ENCODE measurements around the gene CDC7.

The CDC7 gene

DNA sequence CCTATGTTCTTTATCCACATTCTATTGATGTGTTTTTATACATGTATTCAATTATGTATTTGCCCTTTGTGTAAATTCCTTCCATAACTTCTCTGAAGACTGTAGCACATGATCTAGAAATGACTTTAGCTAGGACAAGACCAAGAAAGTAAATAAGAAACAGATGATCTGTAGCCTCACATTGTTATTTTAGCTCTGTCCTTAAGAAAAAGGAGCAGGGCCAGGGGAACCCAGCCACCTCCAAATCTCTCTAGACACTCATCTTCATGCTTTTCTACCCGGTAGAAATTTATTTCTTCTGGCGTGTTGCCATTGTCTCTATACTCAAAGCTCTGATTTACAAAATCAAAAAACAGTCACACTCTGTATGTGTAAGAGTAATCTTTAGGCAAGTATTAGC lies 27.1 kb downstream of the CDC7 start:
- H4K20me1 ChIP-seq (ENCODE audit: insufficient read depth, low read length), result no peaks in the 10 kb centered on the region
- H3K9me3 ChIP-seq (ENCODE audit: insufficient read depth, low read length), result no peaks in the 10 kb centered on the region
- H3K4me3 ChIP-seq (ENCODE audit: low read length), result no peak overlapping the region
- no peak for TF ChIP-seq EZH2phosphoT487 (IDR thresholded peaks at IDR 0.05; ENCODE audit: low read depth)
- TF ChIP-seq, protein P1, sequence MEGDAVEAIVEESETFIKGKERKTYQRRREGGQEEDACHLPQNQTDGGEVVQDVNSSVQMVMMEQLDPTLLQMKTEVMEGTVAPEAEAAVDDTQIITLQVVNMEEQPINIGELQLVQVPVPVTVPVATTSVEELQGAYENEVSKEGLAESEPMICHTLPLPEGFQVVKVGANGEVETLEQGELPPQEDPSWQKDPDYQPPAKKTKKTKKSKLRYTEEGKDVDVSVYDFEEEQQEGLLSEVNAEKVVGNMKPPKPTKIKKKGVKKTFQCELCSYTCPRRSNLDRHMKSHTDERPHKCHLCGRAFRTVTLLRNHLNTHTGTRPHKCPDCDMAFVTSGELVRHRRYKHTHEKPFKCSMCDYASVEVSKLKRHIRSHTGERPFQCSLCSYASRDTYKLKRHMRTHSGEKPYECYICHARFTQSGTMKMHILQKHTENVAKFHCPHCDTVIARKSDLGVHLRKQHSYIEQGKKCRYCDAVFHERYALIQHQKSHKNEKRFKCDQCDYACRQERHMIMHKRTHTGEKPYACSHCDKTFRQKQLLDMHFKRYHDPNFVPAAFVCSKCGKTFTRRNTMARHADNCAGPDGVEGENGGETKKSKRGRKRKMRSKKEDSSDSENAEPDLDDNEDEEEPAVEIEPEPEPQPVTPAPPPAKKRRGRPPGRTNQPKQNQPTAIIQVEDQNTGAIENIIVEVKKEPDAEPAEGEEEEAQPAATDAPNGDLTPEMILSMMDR (IDR thresholded peaks at IDR 0.05; ENCODE audit: low read depth, low read length), result no peak
- no peak overlapping the region for H2AFZ ChIP-seq (ENCODE audit: low read depth, low read length)
- no peak overlapping the region for H3K4me2 ChIP-seq (ENCODE audit: low read length)
- no peaks in the 10 kb centered on the region for H3K79me2 ChIP-seq (ENCODE audit: low read length)
- H3K36me3 ChIP-seq (replicated peaks; ENCODE audit: low read depth, low read length), result peaks cover 3% of the 10 kb centered on the region
- H3K27me3 ChIP-seq (ENCODE audit: low read depth, low read length), result no peaks in the 10 kb centered on the region
- H3K4me1 ChIP-seq (ENCODE audit: low read length), result peaks cover 4% of the 10 kb centered on the region
- no peak overlapping the region for H3K27ac ChIP-seq (ENCODE audit: low read length)
- no peak overlapping the region for H3K9ac ChIP-seq (ENCODE audit: low read length)

DNA sequence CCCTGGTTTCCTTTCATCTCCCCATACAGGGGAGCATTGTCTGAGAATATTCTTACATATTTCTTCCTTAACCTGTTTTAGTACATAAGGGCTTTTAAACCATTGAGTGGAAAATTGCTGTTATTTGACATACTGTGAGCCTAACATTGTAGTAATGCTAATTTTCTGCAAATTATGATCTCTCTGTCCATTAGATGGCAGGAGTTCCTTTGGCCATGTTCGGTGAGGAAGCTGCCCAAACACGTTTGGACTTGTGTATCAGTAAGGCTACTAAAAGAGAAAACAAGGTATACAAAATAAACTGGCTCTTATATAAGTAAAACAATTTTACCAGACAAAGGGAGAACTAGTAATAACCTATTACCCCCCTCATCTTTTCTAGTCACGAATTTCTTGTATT lies 29.2 kb downstream of the CDC7 start:
- Histone ChIP-seq H3K36me3 (replicated peaks; ENCODE audit: low read depth, low read length) (no peaks in the 10 kb centered on the region), H3K9ac (ENCODE audit: low read length) (no peak overlapping the region), H3K4me1 (ENCODE audit: low read length) (no peaks in the 10 kb centered on the region), H4K20me1 (ENCODE audit: insufficient read depth, low read length) (no peaks in the 10 kb centered on the region), H2AFZ (ENCODE audit: low read depth, low read length) (no peak overlapping the region), H3K4me2 (ENCODE audit: low read length) (no peak overlapping the region), H3K79me2 (ENCODE audit: low read length) (no peaks in the 10 kb centered on the region), H3K4me3 (ENCODE audit: low read length) (no peak overlapping the region), H3K9me3 (ENCODE audit: insufficient read depth, low read length) (no peaks in the 10 kb centered on the region), H3K27ac (ENCODE audit: low read length) (no peak overlapping the region), H3K27me3 (ENCODE audit: low read depth, low read length) (no peaks in the 10 kb centered on the region)
- no peak for TF ChIP-seq EZH2phosphoT487 (IDR thresholded peaks at IDR 0.05; ENCODE audit: low read depth)
- TF ChIP-seq, protein P1 (IDR thresholded peaks at IDR 0.05; ENCODE audit: low read depth, low read length), result peak; percentile 48

DNA sequence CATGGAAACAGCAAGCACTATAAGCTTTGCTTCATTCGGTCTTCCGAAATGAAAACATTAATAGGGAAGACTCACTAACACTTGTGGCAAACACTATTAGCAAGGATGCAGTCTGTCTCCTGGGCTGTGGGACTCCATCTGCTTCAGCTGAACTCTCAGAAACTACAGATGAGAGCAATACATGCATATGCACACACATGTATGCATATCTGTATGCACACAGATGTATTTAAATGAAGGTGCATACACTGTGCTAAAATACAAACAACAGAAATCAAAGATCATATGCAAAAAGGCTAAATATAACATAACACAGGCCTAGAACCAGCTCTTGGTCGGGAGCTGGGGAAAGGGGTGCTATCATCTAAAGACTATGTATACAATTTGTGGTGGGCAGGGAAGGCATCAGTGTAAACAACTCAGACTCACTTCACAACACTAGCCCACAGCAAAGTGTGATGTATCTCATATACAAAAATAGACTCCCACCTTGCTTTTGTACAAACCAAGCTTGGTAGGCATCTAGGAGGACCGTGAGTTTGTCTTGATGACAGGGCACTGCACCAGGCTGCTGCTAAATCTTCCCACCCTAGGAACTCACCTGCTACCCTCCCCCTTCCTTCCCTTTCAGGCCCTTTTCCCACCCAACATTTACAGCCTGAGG lies 32.8 kb downstream of the CDC7 start:
- Histone ChIP-seq H3K79me2 (ENCODE audit: low read length) (no peaks in the 10 kb centered on the region), H3K4me3 (ENCODE audit: low read length) (no peak overlapping the region), H3K4me1 (ENCODE audit: low read length) (no peaks in the 10 kb centered on the region), H3K9me3 (ENCODE audit: insufficient read depth, low read length) (no peaks in the 10 kb centered on the region), H3K27ac (ENCODE audit: low read length) (no peak overlapping the region), H3K4me2 (ENCODE audit: low read length) (no peak overlapping the region), H3K36me3 (replicated peaks; ENCODE audit: low read depth, low read length) (no peaks in the 10 kb centered on the region), H3K27me3 (ENCODE audit: low read depth, low read length) (no peaks in the 10 kb centered on the region), H2AFZ (ENCODE audit: low read depth, low read length) (no peak overlapping the region), H4K20me1 (ENCODE audit: insufficient read depth, low read length) (no peaks in the 10 kb centered on the region), H3K9ac (ENCODE audit: low read length) (no peak overlapping the region)
- TF ChIP-seq EZH2phosphoT487 (IDR thresholded peaks at IDR 0.05; ENCODE audit: low read depth), result no peak
- TF ChIP-seq, protein P1 (IDR thresholded peaks at IDR 0.05; ENCODE audit: low read depth, low read length), result no peak

DNA sequence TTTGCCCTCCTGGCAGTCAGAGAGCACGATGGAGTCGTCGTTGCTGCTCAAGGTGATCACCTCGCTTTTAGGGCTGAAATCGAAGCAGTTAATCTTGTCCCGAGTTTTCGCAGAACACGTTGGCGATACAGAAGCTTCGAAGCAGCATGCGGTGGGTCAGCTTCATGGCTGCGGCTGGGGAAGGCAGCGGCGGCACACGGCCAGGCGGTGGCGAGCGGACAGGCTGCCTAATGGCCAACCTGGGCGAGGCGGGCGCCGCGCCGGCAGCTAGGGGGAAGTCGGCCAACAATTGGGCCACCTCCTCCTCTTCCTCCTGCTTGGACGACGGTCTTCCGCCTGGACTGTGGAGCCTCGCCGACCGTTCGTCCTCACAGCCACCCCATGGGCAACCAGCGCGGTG lies 34.8 kb downstream of the CDC7 start:
- Histone ChIP-seq H3K79me2 (ENCODE audit: low read length) (no peaks in the 10 kb centered on the region), H3K4me3 (ENCODE audit: low read length) (no peak overlapping the region), H2AFZ (ENCODE audit: low read depth, low read length) (no peak overlapping the region), H3K27ac (ENCODE audit: low read length) (no peak overlapping the region), H3K4me2 (ENCODE audit: low read length) (no peak overlapping the region), H4K20me1 (ENCODE audit: insufficient read depth, low read length) (no peaks in the 10 kb centered on the region), H3K9me3 (ENCODE audit: insufficient read depth, low read length) (no peaks in the 10 kb centered on the region), H3K4me1 (ENCODE audit: low read length) (no peaks in the 10 kb centered on the region), H3K27me3 (ENCODE audit: low read depth, low read length) (no peaks in the 10 kb centered on the region), H3K9ac (ENCODE audit: low read length) (no peak overlapping the region), H3K36me3 (replicated peaks; ENCODE audit: low read depth, low read length) (no peaks in the 10 kb centered on the region)
- TF ChIP-seq, protein P1 (IDR thresholded peaks at IDR 0.05; ENCODE audit: low read depth, low read length), result no peak
- TF ChIP-seq EZH2phosphoT487 (IDR thresholded peaks at IDR 0.05; ENCODE audit: low read depth), result no peak
